Measurements from ENCODE around the gene LIPC.

The LIPC gene

DNA sequence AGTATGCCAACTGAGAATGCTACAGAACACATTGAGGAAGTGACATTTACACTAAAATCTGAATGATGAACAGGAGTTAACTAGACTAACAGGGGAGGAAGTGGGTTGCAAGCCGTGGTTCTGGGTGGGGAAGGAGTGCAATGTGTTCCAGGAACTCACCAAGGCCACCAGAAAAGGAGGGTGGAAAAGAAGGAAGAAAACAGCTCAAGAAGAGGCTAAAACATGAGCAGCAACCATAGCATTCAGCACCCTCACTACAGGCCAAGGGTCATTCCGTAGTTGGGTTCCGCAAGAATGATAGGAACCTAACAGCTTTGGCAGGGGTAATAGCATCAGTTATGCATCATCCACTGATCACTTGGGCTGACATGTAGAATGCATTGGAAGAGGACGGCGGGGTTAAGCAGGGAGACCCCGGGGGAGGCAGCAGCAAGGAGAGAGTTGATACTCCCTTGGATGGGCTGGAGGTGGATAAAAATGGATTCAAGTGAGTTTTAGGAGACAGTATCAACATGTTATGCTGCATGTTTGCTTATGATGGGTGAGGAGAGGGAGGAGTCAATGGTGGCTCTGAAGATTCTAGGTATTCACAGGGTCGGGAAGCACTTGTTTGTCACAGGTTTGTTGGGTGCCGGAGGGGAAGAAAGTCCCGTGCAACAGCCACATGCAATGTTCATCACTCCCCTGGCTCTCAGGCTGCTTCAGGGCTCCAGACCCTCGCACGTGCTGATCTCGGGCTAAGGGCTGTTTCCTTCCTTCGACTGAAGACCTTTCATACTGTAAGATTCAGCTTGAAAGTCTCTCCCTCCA, 53.2 kb downstream of the LIPC start:
- H3K4me1 ChIP-seq (ENCODE audit: control insufficient read depth, insufficient read depth, low read length) = no peaks in the 10 kb centered on the region
- H3K36me3 ChIP-seq (ENCODE audit: control insufficient read depth, insufficient read depth, low read length) = no peaks in the 10 kb centered on the region
- H3K4me3 ChIP-seq (ENCODE audit: low read depth, low read length) = no peak overlapping the region
- no peak overlapping the region for H3K9ac ChIP-seq (ENCODE audit: low read depth, low read length)
- H3K9me3 ChIP-seq (ENCODE audit: control insufficient read depth, insufficient read depth, low read length) = no peaks in the 10 kb centered on the region
- H3K27me3 ChIP-seq (ENCODE audit: control insufficient read depth, insufficient read depth, low read length) = no peaks in the 10 kb centered on the region

DNA sequence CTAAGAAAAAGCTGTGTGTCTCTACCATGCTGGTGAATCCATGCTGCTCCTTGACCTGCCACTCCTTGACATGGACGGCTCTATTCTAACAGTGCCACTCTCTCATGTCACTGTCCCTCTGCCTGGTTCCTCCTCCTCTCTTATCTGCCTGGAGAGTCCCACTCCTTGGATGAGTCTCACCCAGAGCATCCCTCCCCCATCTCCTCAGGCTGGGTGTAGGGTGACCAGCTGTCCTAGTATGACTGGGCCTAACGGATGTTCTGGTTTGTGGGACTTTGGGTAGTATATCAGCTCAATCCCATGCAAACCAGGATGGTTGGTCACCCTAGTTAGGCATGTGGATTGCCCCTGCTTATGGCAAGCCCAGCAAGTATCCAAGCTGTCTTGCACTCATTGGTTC, 54.3 kb downstream of the LIPC start:
- H3K9me3 ChIP-seq (ENCODE audit: control insufficient read depth, insufficient read depth, low read length) = no peaks in the 10 kb centered on the region
- H3K27me3 ChIP-seq (ENCODE audit: control insufficient read depth, insufficient read depth, low read length) = no peaks in the 10 kb centered on the region
- H3K4me1 ChIP-seq (ENCODE audit: control insufficient read depth, insufficient read depth, low read length) = no peaks in the 10 kb centered on the region
- no peak overlapping the region for H3K4me3 ChIP-seq (ENCODE audit: low read depth, low read length)
- H3K9ac ChIP-seq (ENCODE audit: low read depth, low read length) = no peak overlapping the region
- no peaks in the 10 kb centered on the region for H3K36me3 ChIP-seq (ENCODE audit: control insufficient read depth, insufficient read depth, low read length)

GRCh38 chr15:58486564-58486963, 54.8 kb downstream of the LIPC start:
- H3K9me3 ChIP-seq (ENCODE audit: control insufficient read depth, insufficient read depth, low read length) = no peaks in the 10 kb centered on the region
- no peaks in the 10 kb centered on the region for H3K4me1 ChIP-seq (ENCODE audit: control insufficient read depth, insufficient read depth, low read length)
- no peak overlapping the region for H3K9ac ChIP-seq (ENCODE audit: low read depth, low read length)
- no peaks in the 10 kb centered on the region for H3K36me3 ChIP-seq (ENCODE audit: control insufficient read depth, insufficient read depth, low read length)
- H3K27me3 ChIP-seq (ENCODE audit: control insufficient read depth, insufficient read depth, low read length) = no peaks in the 10 kb centered on the region
- H3K4me3 ChIP-seq (ENCODE audit: low read depth, low read length) = no peak overlapping the region

GRCh38 chr15:58487041-58487723, 55.4 kb downstream of the LIPC start:
- no peaks in the 10 kb centered on the region for H3K36me3 ChIP-seq (ENCODE audit: control insufficient read depth, insufficient read depth, low read length)

GRCh38 chr15:58487724-58488120, 55.9 kb downstream of the LIPC start:
- Histone ChIP-seq H3K9me3 (ENCODE audit: control insufficient read depth, insufficient read depth, low read length) (no peaks in the 10 kb centered on the region), H3K9ac (ENCODE audit: low read depth, low read length) (no peak overlapping the region), H3K4me1 (ENCODE audit: control insufficient read depth, insufficient read depth, low read length) (no peaks in the 10 kb centered on the region), H3K36me3 (ENCODE audit: control insufficient read depth, insufficient read depth, low read length) (no peaks in the 10 kb centered on the region), H3K27me3 (ENCODE audit: control insufficient read depth, insufficient read depth, low read length) (no peaks in the 10 kb centered on the region), H3K4me3 (ENCODE audit: low read depth, low read length) (no peak overlapping the region)

More at GRCh38 chr15:58487041-58487723, 55.4 kb downstream of the LIPC start:
- H3K9me3 ChIP-seq (ENCODE audit: control insufficient read depth, insufficient read depth, low read length) = no peaks in the 10 kb centered on the region
- H3K9ac ChIP-seq (ENCODE audit: low read depth, low read length) = no peak overlapping the region
- H3K4me1 ChIP-seq (ENCODE audit: control insufficient read depth, insufficient read depth, low read length) = no peaks in the 10 kb centered on the region
- H3K4me3 ChIP-seq (ENCODE audit: low read depth, low read length) = no peak overlapping the region
- H3K27me3 ChIP-seq (ENCODE audit: control insufficient read depth, insufficient read depth, low read length) = no peaks in the 10 kb centered on the region

GRCh38 chr15:58489289-58490085, 57.7 kb downstream of the LIPC start:
- Histone ChIP-seq H3K4me3 (ENCODE audit: low read depth, low read length) (no peak overlapping the region), H3K9ac (ENCODE audit: low read depth, low read length) (no peak overlapping the region), H3K9me3 (ENCODE audit: control insufficient read depth, insufficient read depth, low read length) (no peaks in the 10 kb centered on the region), H3K27me3 (ENCODE audit: control insufficient read depth, insufficient read depth, low read length) (no peaks in the 10 kb centered on the region), H3K36me3 (ENCODE audit: control insufficient read depth, insufficient read depth, low read length) (no peaks in the 10 kb centered on the region), H3K4me1 (ENCODE audit: control insufficient read depth, insufficient read depth, low read length) (no peaks in the 10 kb centered on the region)

- no peak overlapping the region for H3K4me3 ChIP-seq (ENCODE audit: low read depth, low read length)
- no peaks in the 10 kb centered on the region for H3K4me1 ChIP-seq (ENCODE audit: control insufficient read depth, insufficient read depth, low read length)
- no peaks in the 10 kb centered on the region for H3K9me3 ChIP-seq (ENCODE audit: control insufficient read depth, insufficient read depth, low read length)
- H3K36me3 ChIP-seq (ENCODE audit: control insufficient read depth, insufficient read depth, low read length) = no peaks in the 10 kb centered on the region
- H3K9ac ChIP-seq (ENCODE audit: low read depth, low read length) = no peak overlapping the region
- no peaks in the 10 kb centered on the region for H3K27me3 ChIP-seq (ENCODE audit: control insufficient read depth, insufficient read depth, low read length)
Observed at GRCh38 chr15:58490086-58490887, 58.5 kb downstream of the LIPC start.

DNA sequence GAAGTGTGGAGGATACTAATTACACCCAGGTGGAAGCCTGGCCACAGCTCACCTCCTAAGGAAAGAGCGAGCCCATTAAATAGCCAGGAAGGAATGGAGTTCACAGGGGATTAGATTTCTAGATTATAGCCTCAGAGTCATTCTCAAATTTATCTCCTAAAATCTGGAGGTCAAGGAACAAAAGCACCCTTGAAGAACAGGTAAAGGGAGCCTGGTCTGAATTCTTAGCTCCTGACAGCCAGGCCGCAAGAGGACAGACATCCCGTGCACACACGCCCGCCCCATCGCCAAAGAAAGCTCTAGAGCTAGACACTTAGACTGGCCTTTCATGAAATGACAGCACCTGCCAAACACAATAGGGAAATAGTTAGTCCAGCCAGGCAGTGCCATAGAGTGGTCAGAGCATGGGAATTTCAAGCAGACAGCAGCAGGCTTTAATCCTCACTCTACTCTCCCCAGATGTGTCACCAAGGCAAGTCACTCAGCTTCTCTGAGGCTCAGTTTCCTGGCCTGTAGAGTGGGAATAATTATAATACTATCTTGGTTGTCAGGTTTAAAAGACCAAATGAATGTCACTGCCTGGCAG, 59.2 kb downstream of the LIPC start:
- Histone ChIP-seq H3K9ac (ENCODE audit: low read depth, low read length) (no peak overlapping the region), H3K9me3 (ENCODE audit: control insufficient read depth, insufficient read depth, low read length) (no peaks in the 10 kb centered on the region), H3K4me3 (ENCODE audit: low read depth, low read length) (no peak overlapping the region), H3K27me3 (ENCODE audit: control insufficient read depth, insufficient read depth, low read length) (no peaks in the 10 kb centered on the region), H3K36me3 (ENCODE audit: control insufficient read depth, insufficient read depth, low read length) (no peaks in the 10 kb centered on the region), H3K4me1 (ENCODE audit: control insufficient read depth, insufficient read depth, low read length) (no peaks in the 10 kb centered on the region)

- H3K4me1 ChIP-seq (ENCODE audit: control insufficient read depth, insufficient read depth, low read length) = no peaks in the 10 kb centered on the region
- no peak overlapping the region for H3K4me3 ChIP-seq (ENCODE audit: low read depth, low read length)
- H3K36me3 ChIP-seq (ENCODE audit: control insufficient read depth, insufficient read depth, low read length) = no peaks in the 10 kb centered on the region
- H3K9ac ChIP-seq (ENCODE audit: low read depth, low read length) = no peak overlapping the region
- H3K27me3 ChIP-seq (ENCODE audit: control insufficient read depth, insufficient read depth, low read length) = no peaks in the 10 kb centered on the region
- H3K9me3 ChIP-seq (ENCODE audit: control insufficient read depth, insufficient read depth, low read length) = no peaks in the 10 kb centered on the region
Observed at GRCh38 chr15:58491499-58492202, 59.9 kb downstream of the LIPC start.

- no peaks in the 10 kb centered on the region for H3K9me3 ChIP-seq (ENCODE audit: control insufficient read depth, insufficient read depth, low read length)
- no peaks in the 10 kb centered on the region for H3K4me1 ChIP-seq (ENCODE audit: control insufficient read depth, insufficient read depth, low read length)
- H3K9ac ChIP-seq (ENCODE audit: low read depth, low read length) = no peak overlapping the region
- no peak overlapping the region for H3K4me3 ChIP-seq (ENCODE audit: low read depth, low read length)
- no peaks in the 10 kb centered on the region for H3K36me3 ChIP-seq (ENCODE audit: control insufficient read depth, insufficient read depth, low read length)
- no peaks in the 10 kb centered on the region for H3K27me3 ChIP-seq (ENCODE audit: control insufficient read depth, insufficient read depth, low read length)
Observed at GRCh38 chr15:58492661-58493397, 61.0 kb downstream of the LIPC start.
